Measurements from ENCODE around the gene TMEM106B.

DNA sequence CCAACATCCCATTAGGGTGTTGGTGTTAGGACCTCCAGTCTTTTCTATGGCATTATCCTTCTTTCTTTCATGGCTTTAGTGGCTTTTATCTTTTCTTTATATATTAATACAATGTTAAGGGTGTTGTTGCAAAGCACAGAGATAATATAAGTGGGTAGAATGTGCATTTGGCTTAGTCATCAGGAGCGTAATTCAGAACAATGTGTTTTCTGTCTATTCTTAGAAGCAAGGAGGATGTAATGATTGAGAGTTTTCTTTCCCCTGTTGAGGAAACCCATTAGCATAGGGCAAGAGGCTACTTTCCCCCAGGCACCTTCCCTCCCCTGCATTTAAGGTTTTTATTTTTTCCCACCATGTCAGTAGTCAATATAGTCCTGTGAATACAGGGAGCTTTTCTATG lies 79.7 kb downstream of the TMEM106B start:
- TF ChIP-seq CTCF (conservative IDR thresholded peaks at IDR 0.05) (no peak), ZFX (IDR thresholded peaks at IDR 0.05) (no peak)

All from C4-2B (cell line).